ENCODE results near the gene PLEKHA6.
"Not testable (repeated sequence)": the region's sequence is repeated elsewhere in the genome, so short reads cannot be mapped to it uniquely, and the experiment has no call there.

PLEKHA6 gene

GRCh38 chr1:204258213-204259115 is 101.3 kb downstream of the PLEKHA6 start:
- peak; percentile 47 for DNase-seq

GRCh38 chr1:204257446-204257845 is 102.3 kb downstream of the PLEKHA6 start:
- DNase-seq: no peak

- DNase-seq: no peak
Observed at GRCh38 chr1:204256531-204256930, 103.2 kb downstream of the PLEKHA6 start.

- DNase-seq: no peak
Observed at GRCh38 chr1:204255966-204256365, 103.8 kb downstream of the PLEKHA6 start.

GRCh38 chr1:204255225-204255624 is 104.5 kb downstream of the PLEKHA6 start:
- DNase-seq: peak; percentile 81

- no peak for DNase-seq
Observed at GRCh38 chr1:204254031-204254661, 105.6 kb downstream of the PLEKHA6 start.

- DNase-seq: no peak
Observed at GRCh38 chr1:204251926-204252689, 107.6 kb downstream of the PLEKHA6 start.

GRCh38 chr1:204251286-204251685 is 108.4 kb downstream of the PLEKHA6 start:
- DNase-seq: no peak

GRCh38 chr1:204250428-204251030 is 109.2 kb downstream of the PLEKHA6 start:
- no peak for DNase-seq

GRCh38 chr1:204249736-204250427 is 109.8 kb downstream of the PLEKHA6 start:
- no peak for DNase-seq

GRCh38 chr1:204248954-204249353 is 110.8 kb downstream of the PLEKHA6 start:
- no peak for DNase-seq

GRCh38 chr1:204246876-204247275 is 112.9 kb downstream of the PLEKHA6 start:
- DNase-seq: no peak

- no peak for DNase-seq
Observed at GRCh38 chr1:204242920-204243319, 116.8 kb downstream of the PLEKHA6 start.

GRCh38 chr1:204241914-204242313 is 117.8 kb downstream of the PLEKHA6 start:
- no peak for DNase-seq

GRCh38 chr1:204241050-204241449 is 118.7 kb downstream of the PLEKHA6 start:
- DNase-seq: no peak

- no peak for DNase-seq
Observed at GRCh38 chr1:204240233-204240632, 119.5 kb downstream of the PLEKHA6 start.

- not testable (repeated sequence) for DNase-seq
Observed at GRCh38 chr1:204239401-204239800, 120.3 kb downstream of the PLEKHA6 start.

GRCh38 chr1:204238520-204238919 is 121.2 kb downstream of the PLEKHA6 start:
- not testable (repeated sequence) for DNase-seq

- not testable (repeated sequence) for DNase-seq
Observed at GRCh38 chr1:204237515-204237914, 122.2 kb downstream of the PLEKHA6 start.

- no peak for DNase-seq
Observed at GRCh38 chr1:204232526-204232925, 127.2 kb downstream of the PLEKHA6 start.

GRCh38 chr1:204230211-204230610 is 129.5 kb downstream of the PLEKHA6 start:
- no peak for DNase-seq

- DNase-seq: no peak
Observed at GRCh38 chr1:204228896-204229295, 130.8 kb downstream of the PLEKHA6 start.

Measured in COR-L47 (cell line).